Bronchial epithelial cell (primary cell): Measurements from ENCODE around the gene FTO. TPM values are rescaled to one million over a fixed set of nuclear protein-coding genes. Genes with fewer than 3 reads are reported as not detected.
A peak's percentile ranks its signal among the peaks of the same experiment; 100 is the strongest.

Experiments used
- DNase-seq: peaks from one replicate; pipeline ENCODE4 v3.0.0-alpha.2; 2010; ENCODE audit warnings: low read depth
- FAIRE-seq: peaks from 2 replicates; lab custom pipeline; 2011; peaks lifted over from hg19 to GRCh38; lab: Jason Lieb, UNC
- H3K27me3 ChIP-seq: 2 replicates; pipeline ENCODE4 v1.5.1; 2011; ENCODE audit warnings: low read length; ENCODE audit not compliant: control insufficient read depth, insufficient read depth
- H3K36me3 ChIP-seq: 2 replicates; pipeline ENCODE4 v1.5.1; 2011; ENCODE audit warnings: low read length; ENCODE audit not compliant: control insufficient read depth, insufficient read depth
- H3K4me3 ChIP-seq: 2 replicates; pipeline ENCODE4 v1.5.1; 2011; ENCODE audit warnings: mild to moderate bottlenecking, low read depth, low read length, control low read depth
- total RNA-seq: library from RNA; depleted of rRNA; stranded (reverse); fragments of >200 nt; gene quantifications from 2 replicates; pipeline ENCODE4 v1.2.1, GENCODE V29; 2014
- TF ChIP-seq, protein P1 (sequence below): IDR thresholded peaks from 2 replicates; pipeline ENCODE4 v1.5.1; 2011; ENCODE audit warnings: mild to moderate bottlenecking, moderate library complexity, low read length, control low read depth, inconsistent platforms; ENCODE audit not compliant: insufficient read depth, severe bottlenecking

Gene FTO
- total RNA-seq, 1 donor from 2014 or later = 41.6 TPM

DNA sequence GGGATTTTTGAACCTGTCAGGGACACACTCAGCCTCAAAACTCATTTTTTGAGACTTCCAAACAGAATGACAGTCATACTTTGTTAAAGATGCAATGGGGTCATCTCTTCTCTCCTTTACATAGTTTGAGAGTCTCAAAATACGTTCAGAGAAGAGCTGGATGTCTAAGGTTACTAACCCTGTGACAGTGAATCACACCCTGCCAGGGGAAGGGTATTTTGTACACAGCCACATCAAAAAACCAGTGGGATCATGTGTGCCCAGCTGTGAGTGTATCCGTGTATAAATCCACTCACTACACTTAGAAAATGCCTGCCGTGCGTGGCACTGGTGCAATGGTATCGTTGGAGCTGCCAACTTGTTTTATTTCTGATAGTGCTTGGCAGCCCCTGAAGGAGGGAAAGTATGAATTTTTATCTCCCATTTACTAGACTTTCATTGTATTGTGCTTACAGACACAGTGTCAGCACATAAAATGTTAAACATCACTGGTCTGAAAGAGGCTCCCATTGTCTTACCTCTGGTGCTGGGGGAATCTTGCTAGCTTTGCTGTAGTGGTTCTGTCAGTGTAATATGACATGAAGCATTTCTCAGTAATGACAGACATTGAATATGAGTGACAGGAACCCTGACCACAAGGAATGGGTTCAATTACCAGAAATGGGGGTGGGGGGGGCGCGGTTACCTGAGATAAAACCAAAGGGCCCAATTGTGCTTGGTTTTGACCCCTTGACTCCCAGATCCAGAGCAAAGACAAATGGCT is 256.3 kb downstream of the FTO start:
- Histone ChIP-seq H3K36me3 (no peaks in the 10 kb centered on the region), H3K4me3 (no peak overlapping the region), H3K27me3 (no peaks in the 10 kb centered on the region)
- FAIRE-seq (peak; percentile 7), DNase-seq (no peak)
- TF ChIP-seq, protein P1, sequence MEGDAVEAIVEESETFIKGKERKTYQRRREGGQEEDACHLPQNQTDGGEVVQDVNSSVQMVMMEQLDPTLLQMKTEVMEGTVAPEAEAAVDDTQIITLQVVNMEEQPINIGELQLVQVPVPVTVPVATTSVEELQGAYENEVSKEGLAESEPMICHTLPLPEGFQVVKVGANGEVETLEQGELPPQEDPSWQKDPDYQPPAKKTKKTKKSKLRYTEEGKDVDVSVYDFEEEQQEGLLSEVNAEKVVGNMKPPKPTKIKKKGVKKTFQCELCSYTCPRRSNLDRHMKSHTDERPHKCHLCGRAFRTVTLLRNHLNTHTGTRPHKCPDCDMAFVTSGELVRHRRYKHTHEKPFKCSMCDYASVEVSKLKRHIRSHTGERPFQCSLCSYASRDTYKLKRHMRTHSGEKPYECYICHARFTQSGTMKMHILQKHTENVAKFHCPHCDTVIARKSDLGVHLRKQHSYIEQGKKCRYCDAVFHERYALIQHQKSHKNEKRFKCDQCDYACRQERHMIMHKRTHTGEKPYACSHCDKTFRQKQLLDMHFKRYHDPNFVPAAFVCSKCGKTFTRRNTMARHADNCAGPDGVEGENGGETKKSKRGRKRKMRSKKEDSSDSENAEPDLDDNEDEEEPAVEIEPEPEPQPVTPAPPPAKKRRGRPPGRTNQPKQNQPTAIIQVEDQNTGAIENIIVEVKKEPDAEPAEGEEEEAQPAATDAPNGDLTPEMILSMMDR = no peak

DNA sequence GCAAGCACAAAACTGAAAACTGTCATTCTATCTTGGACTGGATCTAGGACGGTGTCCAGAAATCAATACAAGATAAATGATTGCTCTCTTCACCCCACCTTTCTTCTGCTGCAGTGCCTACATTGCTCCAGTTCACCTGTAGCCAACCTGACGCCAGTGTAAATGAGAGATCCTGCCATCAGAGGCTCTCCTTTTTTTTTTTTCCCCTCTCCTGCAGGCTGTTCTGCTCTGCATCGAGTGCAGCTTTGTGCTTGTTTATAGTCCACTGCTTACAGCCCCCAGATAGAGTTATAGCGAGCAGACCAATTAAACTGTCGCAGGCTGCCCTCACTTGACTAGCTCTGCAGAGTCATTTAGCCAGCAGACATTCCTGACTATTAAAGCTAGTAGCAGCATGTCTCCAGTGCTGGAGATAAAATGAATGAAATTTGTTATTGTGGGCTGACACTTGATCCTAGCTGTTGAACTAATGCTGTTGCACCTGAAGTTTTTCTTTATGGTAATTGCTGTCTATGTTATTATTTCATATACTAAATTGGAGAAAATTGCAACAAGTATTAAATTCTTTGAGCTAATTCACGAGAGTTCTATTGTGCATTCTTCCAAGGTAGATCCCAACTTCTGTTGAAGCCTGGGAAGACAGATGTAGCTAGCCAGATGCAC is 257.1 kb downstream of the FTO start:
- H3K4me3 ChIP-seq = no peak overlapping the region
- no peaks in the 10 kb centered on the region for H3K27me3 ChIP-seq
- TF ChIP-seq, protein P1 = no peak
- no peak for DNase-seq
- FAIRE-seq = no peak
- no peaks in the 10 kb centered on the region for H3K36me3 ChIP-seq

DNA sequence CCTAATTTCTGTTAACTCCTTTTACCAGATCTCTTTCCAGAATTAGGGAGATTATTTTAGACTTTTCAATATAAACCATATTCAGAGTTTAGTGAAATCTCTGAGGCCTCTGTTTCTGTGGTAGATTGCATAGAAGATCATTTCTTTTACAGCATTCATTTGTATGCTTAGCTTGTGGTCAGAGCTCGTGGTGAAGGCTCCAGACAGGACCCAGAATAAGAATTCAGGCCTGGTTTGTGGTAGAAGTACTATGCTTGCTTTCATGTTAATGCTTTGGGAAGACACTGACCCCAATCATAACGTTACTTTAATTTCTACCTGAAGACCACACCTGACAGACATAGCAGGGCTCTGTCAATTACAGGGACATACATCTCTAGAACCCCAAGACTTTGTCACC is 258.1 kb downstream of the FTO start:
- TF ChIP-seq, protein P1 = no peak
- Histone ChIP-seq H3K4me3 (no peak overlapping the region), H3K27me3 (no peaks in the 10 kb centered on the region), H3K36me3 (no peaks in the 10 kb centered on the region)
- FAIRE-seq = no peak
- no peak for DNase-seq

DNA sequence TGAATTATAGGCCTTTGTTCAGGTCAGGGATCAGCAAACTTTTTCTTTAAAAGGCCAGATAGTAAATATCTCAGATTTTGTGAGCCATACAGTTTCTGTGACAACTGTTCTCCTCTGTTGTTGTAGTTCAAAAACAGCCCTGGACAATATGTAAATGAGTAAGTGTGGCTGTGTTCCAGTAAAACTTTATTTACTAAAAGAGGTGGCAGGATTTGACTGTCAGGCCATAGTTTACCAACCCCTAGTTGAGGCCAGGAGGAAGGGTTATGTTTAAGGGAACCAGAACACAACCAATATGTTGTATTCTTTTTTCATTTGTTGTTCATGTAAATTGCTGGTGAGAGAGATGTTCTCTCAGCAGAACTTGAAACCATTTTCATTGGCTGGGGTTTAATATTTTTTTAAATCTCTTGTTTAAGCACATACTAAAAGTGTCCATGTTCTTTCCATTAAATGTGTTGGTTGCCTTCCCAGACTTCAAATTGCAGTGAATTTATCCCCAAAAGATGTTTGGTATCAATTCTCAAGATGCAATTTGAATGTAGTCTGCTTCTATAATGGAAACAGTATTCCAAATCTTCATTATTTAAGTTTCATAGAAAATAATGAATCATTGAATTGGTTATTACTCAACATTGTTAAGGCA is 260.3 kb downstream of the FTO start:
- no peak for FAIRE-seq
- H3K36me3 ChIP-seq = no peaks in the 10 kb centered on the region
- no peaks in the 10 kb centered on the region for H3K27me3 ChIP-seq
- no peak overlapping the region for H3K4me3 ChIP-seq
- DNase-seq = no peak
- TF ChIP-seq, protein P1 = no peak

DNA sequence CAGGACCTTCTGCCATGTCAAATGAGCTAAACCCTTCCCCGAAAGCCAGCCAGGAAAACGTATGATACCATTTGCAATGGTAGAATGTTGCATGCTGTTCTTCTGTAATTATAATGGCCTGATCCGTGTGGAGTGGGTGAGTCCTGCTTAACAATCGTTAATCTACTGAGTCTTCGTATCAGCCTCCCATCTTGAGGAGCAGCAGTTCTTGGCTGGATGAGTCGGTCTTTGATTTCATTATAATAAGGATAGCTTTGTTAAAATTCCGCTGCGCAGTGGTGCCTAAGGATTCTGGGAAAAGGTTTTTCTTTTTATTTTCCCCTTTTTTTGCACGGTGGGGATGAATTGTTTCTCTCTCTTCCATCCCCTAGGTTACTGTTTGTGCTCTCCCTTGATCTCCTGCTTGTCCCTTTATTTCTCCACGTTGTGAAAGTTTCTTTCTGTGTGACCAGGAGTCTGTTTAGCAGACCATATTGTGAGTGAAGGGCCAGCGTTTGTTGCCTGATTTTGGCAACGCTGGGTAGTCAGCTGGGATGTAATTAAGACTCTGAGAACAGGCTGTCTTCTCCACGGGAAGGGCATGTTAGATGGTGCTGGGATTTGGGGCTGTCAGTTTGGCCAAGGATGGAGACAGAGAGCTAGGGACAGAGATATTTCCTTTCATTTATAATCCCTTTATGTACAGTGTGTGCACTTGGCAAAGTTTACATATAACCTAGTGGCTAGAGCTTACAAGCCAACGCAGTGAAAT is 263.0 kb downstream of the FTO start:
- no peaks in the 10 kb centered on the region for H3K36me3 ChIP-seq
- DNase-seq (no peak), FAIRE-seq (no peak)
- no peak overlapping the region for H3K4me3 ChIP-seq
- TF ChIP-seq, protein P1 = no peak
- H3K27me3 ChIP-seq = no peaks in the 10 kb centered on the region
